NCI-H748 (cell line): ENCODE results near the gene RINL.
"Not testable (repeated sequence)": the region's sequence is repeated elsewhere in the genome, so short reads cannot be mapped to it uniquely, and the experiment has no call there.

Source experiments
- DNase-seq: peaks from one replicate; lab custom pipeline; 2025; ENCODE audit not compliant: unreplicated experiment; lab: John Stamatoyannopoulos, UW

The RINL gene

GRCh38 chr19:38904581-38905539 is 26.8 kb upstream of the RINL start:
- no peak for DNase-seq

- DNase-seq: no peak
Observed at GRCh38 chr19:38901683-38902082, 23.6 kb upstream of the RINL start.

- DNase-seq: no peak
Observed at GRCh38 chr19:38900743-38901190, 22.7 kb upstream of the RINL start.

GRCh38 chr19:38900202-38900629 is 22.1 kb upstream of the RINL start:
- no peak for DNase-seq

GRCh38 chr19:38899447-38900201 is 21.5 kb upstream of the RINL start, which contains the start of the genes NFKBIB and SIRT2:
Gene NFKBIB (plus strand): TSS chr19:38899969. CDS start chr19:38900033, 64 bp downstream.
Gene SIRT2 (minus strand): TSS chr19:38899618. CDS start chr19:38899521, 97 bp downstream.
- DNase-seq: peak; percentile 100

GRCh38 chr19:38898788-38899446 is 20.8 kb upstream of the RINL start:
- DNase-seq: peak; percentile 49

GRCh38 chr19:38894968-38895367 is 16.9 kb upstream of the RINL start:
- no peak for DNase-seq

- DNase-seq: no peak
Observed at GRCh38 chr19:38893341-38893771, 15.3 kb upstream of the RINL start.

GRCh38 chr19:38892841-38893240 is 14.8 kb upstream of the RINL start:
- no peak for DNase-seq

- DNase-seq: no peak
Observed at GRCh38 chr19:38891771-38892170, 13.7 kb upstream of the RINL start.

- DNase-seq: no peak
Observed at GRCh38 chr19:38890686-38891085, 12.6 kb upstream of the RINL start.

GRCh38 chr19:38889803-38890202 is 11.7 kb upstream of the RINL start:
- DNase-seq: no peak

- DNase-seq: no peak
Observed at GRCh38 chr19:38888876-38889275, 10.8 kb upstream of the RINL start.

- not testable (repeated sequence) for DNase-seq
Observed at GRCh38 chr19:38884691-38885090, 6.6 kb upstream of the RINL start.

- no peak for DNase-seq
Observed at GRCh38 chr19:38883286-38883685, 5.2 kb upstream of the RINL start.

- no peak for DNase-seq
Observed at GRCh38 chr19:38880882-38881609, 3.0 kb upstream of the RINL start.

GRCh38 chr19:38880076-38880881 is 2.2 kb upstream of the RINL start:
- DNase-seq: no peak

- DNase-seq: no peak
Observed at GRCh38 chr19:38879400-38879751, 1.3 kb upstream of the RINL start.

- no peak for DNase-seq
Observed at GRCh38 chr19:38878575-38879399, 712 bp upstream of the RINL start.
